ENCODE results near the gene BEST4. TPM values are rescaled to one million over a fixed set of nuclear protein-coding genes. Genes with fewer than 3 reads are reported as not detected.
"Not testable (repeated sequence)": the region's sequence is repeated elsewhere in the genome, so short reads cannot be mapped to it uniquely, and the experiment has no call there.

BEST4 gene
- total and polyA plus RNA-seq, 4 donors: 0.30 to 1.8 (median 0.73) TPM

DNA sequence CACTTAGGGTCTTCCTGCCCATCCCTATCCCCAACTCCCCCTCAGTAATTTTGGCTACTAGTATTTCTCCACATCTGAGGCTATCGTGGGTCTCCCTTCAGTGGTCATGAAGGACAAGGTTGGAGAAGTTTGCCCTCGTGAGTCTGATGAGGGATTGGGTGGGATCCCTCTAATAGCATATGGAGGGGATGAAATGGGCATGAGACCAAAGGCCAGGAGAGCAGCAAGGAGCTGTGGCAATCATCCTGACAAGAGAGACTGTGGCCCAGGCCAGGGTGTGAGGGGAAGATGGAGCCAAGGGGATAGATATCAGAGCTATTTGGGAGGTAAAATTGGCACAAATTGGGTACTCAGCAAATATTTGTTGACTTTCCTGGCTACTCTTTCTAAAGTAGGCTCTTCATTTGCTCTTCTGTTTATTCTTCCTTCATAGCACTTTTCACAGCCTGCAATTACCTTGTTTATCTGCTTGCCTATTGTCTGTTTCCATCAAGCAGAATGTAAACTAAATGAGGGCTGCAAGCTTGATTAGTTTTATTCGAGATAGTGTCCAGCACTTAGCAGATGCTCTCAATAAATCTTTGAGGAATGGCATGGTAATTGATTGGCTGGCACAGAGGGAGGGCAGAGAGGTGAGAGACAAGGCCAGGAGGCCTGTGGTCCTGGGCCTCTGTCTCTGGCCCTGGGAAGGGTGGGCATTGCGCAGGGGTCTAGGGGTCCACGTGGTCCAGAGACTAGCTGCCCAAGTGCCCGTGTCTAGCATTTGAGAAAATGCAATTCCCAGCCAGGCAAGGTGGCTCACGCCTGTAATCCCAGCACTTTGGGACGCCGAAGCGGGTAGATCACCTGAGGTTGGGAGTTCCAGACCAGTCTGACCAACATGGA is 10.8 kb upstream of the BEST4 start:
- Histone ChIP-seq H3K9me3 (ENCODE audit: control insufficient read depth, low read length) (no peaks in the 10 kb centered on the region), H3K4me3 (ENCODE audit: low read length in 2 of 2) (no peak overlapping the region), H3K36me3 (ENCODE audit: control insufficient read depth in 1 of 2, insufficient read depth in 2 of 2, low read length in 1 of 2) (no peaks in the 10 kb centered on the region), H3K27me3 (ENCODE audit: control insufficient read depth in 1 of 2, insufficient read depth in 2 of 2, low read length in 1 of 2) (no peaks in the 10 kb centered on the region), H3K4me1 (ENCODE audit: control insufficient read depth in 1 of 2, insufficient read depth in 2 of 2, low read length in 2 of 2) (no peaks in the 10 kb centered on the region), H3K27ac (ENCODE audit: low read depth in 1 of 2, low read length in 2 of 2) (peak overlapping the region in 1 of 2 donors; percentile 17)
- DNase-seq: peak; percentile 47 to 65
- 92% methylated on average over 10 of the region's 10 CpGs for WGBS, 2 donors
- intact Hi-C loops (cut with DNase I): no loop called here
- no peak for ATAC-seq (ENCODE audit: low FRiP score)

GRCh38 chr1:44797886-44798285 is 9.9 kb upstream of the BEST4 start:
- H3K27ac ChIP-seq (ENCODE audit: low read depth in 1 of 2, low read length in 2 of 2); H3K27me3 ChIP-seq (ENCODE audit: control insufficient read depth in 1 of 2, insufficient read depth in 2 of 2, low read length in 1 of 2); ATAC-seq (ENCODE audit: low FRiP score); H3K36me3 ChIP-seq (ENCODE audit: control insufficient read depth in 1 of 2, insufficient read depth in 2 of 2, low read length in 1 of 2); H3K9me3 ChIP-seq (ENCODE audit: control insufficient read depth, low read length); H3K4me1 ChIP-seq (ENCODE audit: control insufficient read depth in 1 of 2, insufficient read depth in 2 of 2, low read length in 2 of 2); H3K4me3 ChIP-seq (ENCODE audit: low read length in 2 of 2); intact Hi-C loops (cut with DNase I): not testable (repeated sequence)
- WGBS, 2 donors: 69 to 73% methylated on average over 8 of the region's 8 CpGs
- peak in 1 of 2 donors; percentile 11 for DNase-seq

DNA sequence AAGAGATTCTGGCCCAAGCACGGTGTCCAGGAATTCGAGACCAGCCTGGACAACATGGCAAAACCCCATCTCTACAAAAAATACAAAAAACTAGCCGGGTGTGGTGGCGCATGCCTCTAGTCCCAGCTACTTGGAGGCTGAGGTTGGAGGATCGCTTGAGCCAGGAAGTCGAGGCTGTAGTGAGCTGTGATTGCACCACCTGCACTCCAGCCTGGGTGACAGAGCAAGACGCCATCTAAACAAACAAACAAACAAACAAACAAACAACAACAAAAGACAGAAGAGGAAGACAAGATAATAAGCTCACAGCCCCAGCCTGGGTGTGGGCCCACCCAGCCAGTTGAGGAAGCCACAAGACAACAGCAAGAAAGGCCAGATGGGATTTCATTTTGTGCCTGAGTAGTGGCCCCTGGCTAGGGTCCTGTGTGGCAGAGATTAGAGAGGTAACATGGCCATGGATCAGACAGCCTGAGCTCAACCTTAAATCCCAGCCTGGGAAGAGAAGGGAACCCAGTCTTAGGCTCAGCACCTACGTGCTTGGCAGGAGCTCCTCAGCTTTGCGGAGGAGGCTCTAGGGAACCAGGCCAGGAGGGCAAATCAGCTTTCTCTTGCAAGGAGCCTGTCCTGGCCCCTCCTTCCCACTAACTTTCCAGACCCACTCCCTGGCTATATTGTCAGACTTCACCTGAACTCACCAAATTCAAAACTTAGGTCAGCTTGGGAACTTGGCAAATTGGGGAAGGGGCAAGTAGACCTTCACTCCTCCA is 4.9 kb upstream of the BEST4 start:
- H3K9me3 ChIP-seq (ENCODE audit: control insufficient read depth, low read length): no peaks in the 10 kb centered on the region
- WGBS, 2 donors: 75 to 82% methylated on average over 9 of the region's 9 CpGs
- no peak overlapping the region for H3K4me3 ChIP-seq (ENCODE audit: low read length in 2 of 2)
- H3K27ac ChIP-seq (ENCODE audit: low read depth in 1 of 2, low read length in 2 of 2): no peak overlapping the region
- H3K4me1 ChIP-seq (ENCODE audit: control insufficient read depth in 1 of 2, insufficient read depth in 2 of 2, low read length in 2 of 2): no peaks in the 10 kb centered on the region
- no peaks in the 10 kb centered on the region for H3K36me3 ChIP-seq (ENCODE audit: control insufficient read depth in 1 of 2, insufficient read depth in 2 of 2, low read length in 1 of 2)
- no peaks in the 10 kb centered on the region for H3K27me3 ChIP-seq (ENCODE audit: control insufficient read depth in 1 of 2, insufficient read depth in 2 of 2, low read length in 1 of 2)
- no peak for ATAC-seq (ENCODE audit: low FRiP score)
- DNase-seq: peak in 1 of 2 donors; percentile 46
- intact Hi-C loops (cut with DNase I): loop anchor here in 1 of 2 donors (5.0 kb wide), 1 partner anchor 219 kb away; the partner anchor contains the start of genes HECTD3 and UROD

- Histone ChIP-seq H3K4me3 (ENCODE audit: low read length in 2 of 2) (no peak overlapping the region), H3K27me3 (ENCODE audit: control insufficient read depth in 1 of 2, insufficient read depth in 2 of 2, low read length in 1 of 2) (no peaks in the 10 kb centered on the region), H3K27ac (ENCODE audit: low read depth in 1 of 2, low read length in 2 of 2) (no peak overlapping the region), H3K9me3 (ENCODE audit: control insufficient read depth, low read length) (no peaks in the 10 kb centered on the region), H3K4me1 (ENCODE audit: control insufficient read depth in 1 of 2, insufficient read depth in 2 of 2, low read length in 2 of 2) (no peaks in the 10 kb centered on the region), H3K36me3 (ENCODE audit: control insufficient read depth in 1 of 2, insufficient read depth in 2 of 2, low read length in 1 of 2) (no peaks in the 10 kb centered on the region)
- intact Hi-C loops (cut with DNase I): loop anchor here in 1 of 2 donors (5.0 kb wide), 1 partner anchor 221 kb away; the partner anchor contains the start of genes HECTD3 and UROD
- no peak for ATAC-seq (ENCODE audit: low FRiP score)
- peak in 1 of 2 donors; percentile 59 for DNase-seq
- WGBS, 2 donors: 81 to 87% methylated on average over 7 of the region's 7 CpGs
Measured at GRCh38 chr1:44790968-44791801, 3.2 kb upstream of the BEST4 start.

DNA sequence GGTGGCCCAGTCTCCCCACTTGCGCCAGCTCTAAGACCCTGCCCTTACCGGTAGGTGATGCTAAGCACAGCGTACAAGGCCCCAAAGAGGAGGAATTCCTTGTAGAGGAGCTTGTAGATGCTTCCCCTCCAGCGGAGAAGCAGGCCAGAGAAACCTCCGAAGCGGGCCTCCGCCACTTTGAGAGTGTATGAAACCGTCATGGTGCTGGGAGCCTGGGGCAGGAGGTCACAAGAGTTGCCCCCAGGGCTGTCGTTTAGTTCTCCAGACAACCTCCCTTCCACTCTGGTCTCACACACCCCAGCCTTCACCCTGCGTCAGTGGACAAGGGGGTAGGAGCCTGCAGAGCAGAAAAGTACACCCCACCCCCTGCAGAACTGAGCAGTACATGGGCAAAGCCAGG is 464 bp downstream of the BEST4 start:
- peak in 1 of 2 donors; percentile 72 for DNase-seq
- WGBS, 2 donors: 96 to 99% methylated on average over 10 of the region's 10 CpGs
- Histone ChIP-seq H3K4me1 (ENCODE audit: control insufficient read depth in 1 of 2, insufficient read depth in 2 of 2, low read length in 2 of 2) (no peaks in the 10 kb centered on the region), H3K4me3 (ENCODE audit: low read length in 2 of 2) (no peak overlapping the region), H3K36me3 (ENCODE audit: control insufficient read depth in 1 of 2, insufficient read depth in 2 of 2, low read length in 1 of 2) (no peaks in the 10 kb centered on the region), H3K27me3 (ENCODE audit: control insufficient read depth in 1 of 2, insufficient read depth in 2 of 2, low read length in 1 of 2) (no peaks in the 10 kb centered on the region), H3K9me3 (ENCODE audit: control insufficient read depth, low read length) (no peaks in the 10 kb centered on the region), H3K27ac (ENCODE audit: low read depth in 1 of 2, low read length in 2 of 2) (no peak overlapping the region)
- intact Hi-C loops (cut with DNase I): loop anchor here (5.0 to 10.0 kb wide), 2 partner anchors 45 to 47 kb away; no protein-coding TSS in a partner anchor
- ATAC-seq (ENCODE audit: low FRiP score): no peak

DNA sequence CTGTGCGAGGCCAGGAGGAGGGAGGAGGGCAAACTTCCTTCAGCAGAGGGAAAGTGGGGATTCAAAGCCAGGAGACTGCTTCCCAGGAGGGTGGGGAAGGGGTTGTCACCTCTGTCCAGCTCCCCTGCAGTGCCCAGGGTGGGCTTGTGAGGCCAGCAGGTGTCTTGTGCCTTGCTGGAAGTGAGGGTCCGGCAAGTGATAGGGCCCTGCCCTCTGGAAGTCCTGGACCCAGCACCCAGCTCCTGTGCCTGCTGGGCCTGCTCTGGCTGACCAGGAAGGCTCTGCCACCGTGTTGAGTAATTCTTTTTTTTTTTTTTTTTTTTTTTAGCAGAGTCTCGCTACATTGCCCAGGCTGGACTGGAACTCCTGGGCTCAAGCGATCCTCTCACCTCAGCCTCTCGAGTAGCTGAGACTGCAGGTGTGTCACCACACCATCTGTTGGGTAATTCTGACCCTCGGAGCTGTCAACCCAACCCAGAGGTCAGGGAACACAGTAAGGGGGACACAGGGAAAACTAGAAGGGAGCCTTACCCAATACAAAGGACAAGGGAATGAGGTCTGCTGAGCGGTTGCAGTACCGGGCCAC is 1.0 kb downstream of the BEST4 start:
- Histone ChIP-seq H3K4me3 (ENCODE audit: low read length in 2 of 2) (no peak overlapping the region), H3K36me3 (ENCODE audit: control insufficient read depth in 1 of 2, insufficient read depth in 2 of 2, low read length in 1 of 2) (no peaks in the 10 kb centered on the region), H3K27ac (ENCODE audit: low read depth in 1 of 2, low read length in 2 of 2) (peak overlapping the region in 1 of 2 donors; percentile 74), H3K4me1 (ENCODE audit: control insufficient read depth in 1 of 2, insufficient read depth in 2 of 2, low read length in 2 of 2) (no peaks in the 10 kb centered on the region), H3K27me3 (ENCODE audit: control insufficient read depth in 1 of 2, insufficient read depth in 2 of 2, low read length in 1 of 2) (no peaks in the 10 kb centered on the region), H3K9me3 (ENCODE audit: control insufficient read depth, low read length) (no peaks in the 10 kb centered on the region)
- DNase-seq (peak in 1 of 2 donors; percentile 67), ATAC-seq (ENCODE audit: low FRiP score) (peak; percentile 3)
- intact Hi-C loops (cut with DNase I): loop anchor here (5.0 to 10.0 kb wide), 2 partner anchors 45 to 48 kb away; no protein-coding TSS in a partner anchor
- 79 to 83% methylated on average over 9 of the region's 9 CpGs for WGBS, 2 donors

- intact Hi-C loops (cut with DNase I): loop anchor here (5.0 to 10.0 kb wide), 2 partner anchors 46 to 49 kb away; no protein-coding TSS in a partner anchor
- H3K4me1 ChIP-seq (ENCODE audit: control insufficient read depth in 1 of 2, insufficient read depth in 2 of 2, low read length in 2 of 2): no peaks in the 10 kb centered on the region
- DNase-seq: peak; percentile 81 to 89
- H3K9me3 ChIP-seq (ENCODE audit: control insufficient read depth, low read length): no peaks in the 10 kb centered on the region
- H3K27ac ChIP-seq (ENCODE audit: low read depth in 1 of 2, low read length in 2 of 2): peak overlapping the region in 1 of 2 donors; percentile 74
- no peaks in the 10 kb centered on the region for H3K36me3 ChIP-seq (ENCODE audit: control insufficient read depth in 1 of 2, insufficient read depth in 2 of 2, low read length in 1 of 2)
- peak; percentile 79 for ATAC-seq (ENCODE audit: low FRiP score)
- peak overlapping the region in 1 of 2 donors; percentile 23 for H3K4me3 ChIP-seq (ENCODE audit: low read length in 2 of 2)
- no peaks in the 10 kb centered on the region for H3K27me3 ChIP-seq (ENCODE audit: control insufficient read depth in 1 of 2, insufficient read depth in 2 of 2, low read length in 1 of 2)
- 5 to 6% methylated on average over 48 to 49 of the region's 49 CpGs for WGBS, 2 donors
Measured at GRCh38 chr1:44786138-44786840, 1.7 kb downstream of the BEST4 start.
